H1 (cell line): ENCODE results near the gene CHST13. TPM values are rescaled to one million over a fixed set of nuclear protein-coding genes. Genes with fewer than 3 reads are reported as not detected.

Experiments
- CTCF ChIA-PET: fragments of 300-600 bp; sonication (Branson Sonifier 250); formaldehyde crosslinking; loops from one replicate; lab custom pipeline; 2021; ENCODE audit not compliant: partially characterized antibody; lab: Charles Lee
- POLR2A ChIA-PET: fragments of 300-600 bp; sonication (Branson Sonifier 250); formaldehyde crosslinking; loops from one replicate; lab custom pipeline; 2021; ENCODE audit warnings: inconsistent platforms; ENCODE audit not compliant: partially characterized antibody; lab: Charles Lee
- DNase-seq, 2 experiments: peaks; one replicate each; pipeline versions ENCODE4 v3.0.0 to v3.0.0-alpha.2; 2010 to 2022; ENCODE audit warnings: low spot score in 2 of 2, low read depth in 1 of 2, mixed read lengths in 1 of 2
- FAIRE-seq: peaks from 2 replicates; lab custom pipeline; 2011; peaks lifted over from hg19 to GRCh38; lab: Jason Lieb, UNC
- H2AFZ ChIP-seq: 2 replicates; pipeline ENCODE4 v1.8.1; 2012; ENCODE audit warnings: low read length, inconsistent platforms
- H2AK5ac ChIP-seq: 2 replicates; pipeline ENCODE4 v1.6.1; 2013; ENCODE audit warnings: low read depth, low read length
- H2BK120ac ChIP-seq: replicated peaks from 2 replicates; pipeline ENCODE3; 2013; ENCODE audit warnings: low read depth, low read length, inconsistent platforms
- H2BK12ac ChIP-seq: 2 replicates; pipeline ENCODE4 v1.6.1; 2013; ENCODE audit warnings: low read depth, low read length
- H2BK15ac ChIP-seq: 2 replicates; pipeline ENCODE4 v1.6.1; 2013; ENCODE audit warnings: low read length
- H2BK20ac ChIP-seq: 2 replicates; pipeline ENCODE4 v1.6.1; 2013; ENCODE audit warnings: low read length
- H2BK5ac ChIP-seq: 2 replicates; pipeline ENCODE4 v1.6.1; 2013; ENCODE audit warnings: low read depth, low read length
- H3K14ac ChIP-seq: 2 replicates; pipeline ENCODE4 v1.6.1; 2013; ENCODE audit warnings: inconsistent platforms; ENCODE audit not compliant: insufficient read length
- H3K18ac ChIP-seq: 2 replicates; pipeline ENCODE4 v1.6.1; 2013; ENCODE audit warnings: low read length; ENCODE audit errors: extremely low read depth
- H3K23ac ChIP-seq: 2 replicates; pipeline ENCODE4 v1.6.1; 2013; ENCODE audit warnings: inconsistent platforms; ENCODE audit not compliant: insufficient read length
- H3K23me2 ChIP-seq: 2 replicates; pipeline ENCODE4 v1.6.1; 2013; ENCODE audit warnings: low read depth, low read length
- H3K27ac ChIP-seq: 2 replicates; pipeline ENCODE4 v1.6.1; 2011; ENCODE audit warnings: low read depth, low read length, inconsistent platforms
- H3K27me3 ChIP-seq, 4 experiments: replicated peaks in 1 of 4; 1 replicate in 1 of 4; 2 replicates in 3 of 4; pipeline versions ENCODE4 v1.6.1 to v1.8.1; 2011 to 2013; ENCODE audit warnings: low read length in 3 of 4, mild to moderate bottlenecking in 3 of 4, inconsistent platforms in 2 of 4, mixed read lengths in 2 of 4, moderate library complexity in 1 of 4; ENCODE audit not compliant: control insufficient read depth in 3 of 4, insufficient read depth in 3 of 4; ENCODE audit errors: extremely low read depth in 1 of 4
- H3K36me3 ChIP-seq, 4 experiments: 2 replicates each; pipeline versions ENCODE4 v1.6.1 to v1.8.1; 2011 to 2013; ENCODE audit warnings: mild to moderate bottlenecking in 4 of 4, low read length in 3 of 4, moderate library complexity in 2 of 4, control low read depth in 1 of 4, inconsistent platforms in 1 of 4; ENCODE audit not compliant: insufficient read depth in 4 of 4, control insufficient read depth in 2 of 4
- H3K4ac ChIP-seq: replicated peaks from 2 replicates; pipeline ENCODE3; 2013; ENCODE audit warnings: low read length, low read depth, mixed read lengths, inconsistent platforms; ENCODE audit not compliant: insufficient read length
- H3K4me1 ChIP-seq, 4 experiments: replicated peaks in 1 of 4; 1 replicate in 1 of 4; 2 replicates in 3 of 4; pipeline versions ENCODE4 v1.6.1 to v1.8.1; 2011 to 2013; ENCODE audit warnings: low read length in 3 of 4, inconsistent platforms in 2 of 4, mixed read lengths in 1 of 4; ENCODE audit not compliant: insufficient read depth in 4 of 4, control insufficient read depth in 3 of 4
- H3K4me2 ChIP-seq, 2 experiments: 2 replicates each; pipeline versions ENCODE4 v1.6.1 to v1.8.1; 2011 to 2013; ENCODE audit warnings: low read depth in 2 of 2, low read length in 2 of 2, control low read depth in 1 of 2, inconsistent platforms in 1 of 2, mild to moderate bottlenecking in 1 of 2; ENCODE audit not compliant: insufficient read depth in 1 of 2
- H3K4me3 ChIP-seq, 4 experiments: fragments of 200-600, 300-600 bp in 1 of 4; sonication (generic), shearing (Covaris generic), sonication (Bioruptor Twin) in 1 of 4; 2 replicates each; pipeline versions ENCODE4 v1.5.1 to v1.8.1; 2011 to 2016; ENCODE audit warnings: low read length in 4 of 4, low read depth in 3 of 4, control low read depth in 2 of 4, inconsistent platforms in 2 of 4, mild to moderate bottlenecking in 2 of 4, mixed read lengths in 1 of 4, moderate library complexity in 1 of 4; ENCODE audit not compliant: insufficient read depth in 2 of 4; ENCODE audit errors: extremely low read depth in 1 of 4
- H3K56ac ChIP-seq: replicated peaks from 2 replicates; pipeline ENCODE3; 2013; ENCODE audit warnings: low read depth, mild to moderate bottlenecking, mixed read lengths, low read length, inconsistent platforms; ENCODE audit not compliant: insufficient read length
- H3K79me1 ChIP-seq: 2 replicates; pipeline ENCODE4 v1.6.1; 2013; ENCODE audit warnings: low read depth, low read length, control low read depth
- H3K79me2 ChIP-seq, 2 experiments: 2 replicates each; pipeline versions ENCODE4 v1.6.1 to v1.8.1; 2012 to 2013; ENCODE audit warnings: low read length in 2 of 2, mild to moderate bottlenecking in 2 of 2, inconsistent platforms in 1 of 2; ENCODE audit not compliant: insufficient read depth in 2 of 2, control insufficient read depth in 1 of 2
- H3K9ac ChIP-seq, 4 experiments: replicated peaks in 1 of 4; 1 replicate in 1 of 4; 2 replicates in 3 of 4; pipeline versions ENCODE4 v1.6.1 to v1.8.1; 2011 to 2013; ENCODE audit warnings: low read depth in 3 of 4, low read length in 3 of 4, control low read depth in 2 of 4, mild to moderate bottlenecking in 2 of 4, moderate library complexity in 2 of 4, inconsistent platforms in 1 of 4; ENCODE audit errors: extremely low read depth in 1 of 4
- H3K9me3 ChIP-seq, 2 experiments: 2 replicates each; pipeline versions ENCODE4 v1.6.1 to v1.8.1; 2012 to 2013; ENCODE audit warnings: mild to moderate bottlenecking in 2 of 2, moderate library complexity in 2 of 2, control low read depth in 1 of 2, inconsistent platforms in 1 of 2, low read depth in 1 of 2, low read length in 1 of 2, mixed read lengths in 1 of 2; ENCODE audit not compliant: insufficient read depth in 2 of 2
- H4K20me1 ChIP-seq, 2 experiments: replicated peaks in 1 of 2; 2 replicates each; pipeline versions ENCODE3 to v1.8.1; 2011 to 2013; ENCODE audit warnings: inconsistent platforms in 2 of 2, low read length in 2 of 2, mild to moderate bottlenecking in 1 of 2; ENCODE audit not compliant: insufficient read depth in 2 of 2, control insufficient read depth in 1 of 2
- H4K5ac ChIP-seq: 2 replicates; pipeline ENCODE4 v1.6.1; 2013; ENCODE audit warnings: low read length, low read depth, mixed read lengths, inconsistent platforms; ENCODE audit not compliant: insufficient read length
- H4K8ac ChIP-seq: 2 replicates; pipeline ENCODE4 v1.8.0; 2013; ENCODE audit warnings: mild to moderate bottlenecking, moderate library complexity, low read length, inconsistent platforms; ENCODE audit not compliant: insufficient read depth; ENCODE audit errors: extremely low read depth
- H4K91ac ChIP-seq: replicated peaks from 2 replicates; pipeline ENCODE3; 2013; ENCODE audit warnings: low read length, mixed read lengths, inconsistent platforms; ENCODE audit not compliant: insufficient read length
- CEBPB ChIP-seq: IDR thresholded peaks from 2 replicates; pipeline ENCODE4 v1.6.1; 2012; ENCODE audit warnings: low read depth, low read length
- JUN ChIP-seq: IDR thresholded peaks from 2 replicates; pipeline ENCODE4 v1.6.1; 2011; ENCODE audit warnings: low read depth, mild to moderate bottlenecking, improper control_type of control experiment, low read length
- RBBP5 ChIP-seq: IDR thresholded peaks from 2 replicates; pipeline ENCODE4 v1.7.1; 2012; ENCODE audit warnings: low read depth, mild to moderate bottlenecking, inconsistent platforms, low read length, moderate library complexity, borderline replicate concordance
- WGBS, 2 experiments: shearing (Covaris generic) in 1 of 2; methylation state at CpG; one replicate each; pipeline versions ENCODE4 v1.1.6 to v1.1.7; 2013 to 2015; ENCODE audit warnings: low lambda C conversion rate in 2 of 2, mixed read lengths in 2 of 2, inconsistent platforms in 1 of 2, low coverage in 1 of 2, missing lambda C conversion rate in 1 of 2; ENCODE audit not compliant: insufficient replicate concordance in 2 of 2, insufficient coverage in 1 of 2, insufficient read length in 1 of 2; ENCODE audit errors: extremely low coverage in 1 of 2, missing lambda C conversion rate in 1 of 2; 5-methylcytosine and 5-hydroxymethylcytosine counted together
- polyA plus RNA-seq, 7 experiments: library from polyadenylated mRNA; depleted of rRNA in 3 of 7; stranded (reverse) in 5 of 7; unstranded in 2 of 7; fragments of >200 nt in 5 of 7; fragments of 200-250 nt in 2 of 7; gene quantifications; 1 replicate in 5 of 7; 2 replicates in 1 of 7; 4 replicates in 1 of 7; pipeline versions ENCODE4 v1.2.1 to v1.2.3, GENCODE V29; 2011 to 2013; ENCODE audit warnings: missing spikeins in 2 of 7, mixed read lengths in 2 of 7
- total RNA-seq: library from RNA; stranded (reverse); fragmentation: NEBNext Ultra II Directional; extraction: Animal tissue kit (Norgen Biotek cat#: 25700); gene quantifications from 2 replicates; pipeline ENCODE4 v1.2.1, GENCODE V29; 2021

Gene CHST13
- total and polyA plus RNA-seq, 2 of the 8 experiments (the other 6 are each of a cell fraction or from before 2014, with no cell fraction given) = 5.4 to 11.7 TPM

DNA sequence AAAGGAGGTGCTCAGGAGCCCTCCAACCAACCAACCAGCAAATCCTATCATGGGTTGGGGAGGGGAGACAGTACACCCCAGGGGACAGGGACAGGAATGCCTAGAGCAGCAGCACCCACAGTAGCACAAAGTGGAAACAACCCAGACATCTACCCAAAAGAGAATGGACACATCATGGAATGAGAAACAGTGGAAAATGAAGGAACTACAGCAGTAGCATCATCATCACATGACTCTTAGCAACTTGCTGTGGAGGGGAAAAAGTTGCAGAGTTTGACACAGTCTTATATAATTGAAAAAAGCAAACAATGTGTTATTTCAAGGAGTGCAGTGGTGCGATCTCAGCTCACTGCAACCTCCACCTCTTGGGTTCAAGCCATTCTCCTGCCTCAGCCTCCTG, 23.8 kb downstream of the CHST13 start:
- Histone ChIP-seq H3K14ac (no peak overlapping the region), H3K79me1 (no peaks in the 10 kb centered on the region), H2AFZ (no peak overlapping the region), H2BK12ac (peak overlapping the region; percentile 94; the same call in 1 of the 2 replicates), H2BK120ac (no peak overlapping the region), H3K18ac (no peak overlapping the region; the same call in 1 of the 2 replicates), H4K8ac (no peak overlapping the region), H4K20me1 (no peaks in the 10 kb centered on the region), H3K79me2 (no peaks in the 10 kb centered on the region), H3K4ac (no peak overlapping the region), H2AK5ac (no peak overlapping the region), H2BK20ac (peak overlapping the region; percentile 86; the same call in 1 of the 2 replicates), H4K91ac (no peak overlapping the region), H3K23me2 (peaks cover 3% of the 10 kb centered on the region; the same call in 1 of the 2 replicates), H3K27me3 (no peaks in the 10 kb centered on the region), H2BK5ac (no peak overlapping the region), H4K5ac (no peak overlapping the region), H3K4me1 (peaks cover 0 to 20% (median 10%) of the 10 kb centered on the region in 4 experiments; a peak in 6 of 7 replicates), H3K36me3 (no peaks in the 10 kb centered on the region), H3K56ac (no peak overlapping the region), H3K23ac (no peak overlapping the region), H2BK15ac (peak overlapping the region; percentile 72; the same call in 1 of the 2 replicates), H3K9me3 (no peaks in the 10 kb centered on the region), H3K4me3 (no peak overlapping the region), H3K4me2 (no peak overlapping the region; a peak in 1 of 4 replicates), H3K9ac (no peak overlapping the region), H3K27ac (no peak overlapping the region)
- TF ChIP-seq CEBPB = no peak
- TF ChIP-seq RBBP5 = no peak
- no peak for TF ChIP-seq JUN
- ChIA-PET CTCF (interaction anchor here (0.7 to 2.3 kb wide), 7 partner anchors 18 to 131 kb away, joined by 3 to 7 read pairs (median 5); no protein-coding TSS in a partner anchor), POLR2A (no interaction called here)
- DNase-seq (no peak), FAIRE-seq (no peak)
- WGBS, 2 experiments = 91% methylated on average over 1 of the region's 1 CpG; no CpG with 5 or more reads in 1 of the 2 experiments
